Endothelial cell of umbilical vein (primary cell): Measurements from ENCODE around the gene NCOA6. TPM values are rescaled to one million over a fixed set of nuclear protein-coding genes. Genes with fewer than 3 reads are reported as not detected.

Experiments used
- BruUV-seq: library from RNA; stranded (reverse); fragments of 400-500 nt; replicated peaks from 2 replicates; lab custom pipeline; 2021; lab: Mats Ljungman, UMichigan
- CTCF ChIA-PET: fragments of 300-600, 350-600 bp; sonication (Branson Sonifier 250); formaldehyde crosslinking; loops from one replicate; lab custom pipeline; 2021; ENCODE audit warnings: antibody characterized with exemption, inconsistent platforms; lab: Charles Lee
- POLR2A ChIA-PET: fragments of 300-600, 350-600 bp; sonication (Branson Sonifier 250); formaldehyde crosslinking; loops from one replicate; lab custom pipeline; 2021; ENCODE audit warnings: antibody characterized with exemption, inconsistent platforms; lab: Charles Lee
- DNase-seq: peaks from one replicate; pipeline ENCODE4 v3.0.0-alpha.2; 2011; ENCODE audit warnings: low read depth, low spot score
- FAIRE-seq: peaks from 2 replicates; lab custom pipeline; 2011; peaks lifted over from hg19 to GRCh38; lab: Jason Lieb, UNC
- H2AFZ ChIP-seq: 2 replicates; pipeline ENCODE4 v1.6.0; 2012; ENCODE audit warnings: low read depth, low read length, control low read depth, inconsistent platforms
- H3K27ac ChIP-seq: 2 replicates; pipeline ENCODE4 v1.5.1; 2011; ENCODE audit warnings: low read depth, mild to moderate bottlenecking, control low read depth, low read length, moderate library complexity; ENCODE audit not compliant: insufficient read depth
- H3K27me3 ChIP-seq, 2 experiments: 2 replicates each; pipeline versions ENCODE4 v1.6.0 to v1.6.1; 2011; ENCODE audit warnings: low read length in 2 of 2, mixed read lengths in 1 of 2; ENCODE audit not compliant: control insufficient read depth in 2 of 2, insufficient read depth in 2 of 2
- H3K36me3 ChIP-seq, 2 experiments: 2 replicates in 1 of 2; 3 replicates in 1 of 2; pipeline ENCODE4 v1.5.1; 2011; ENCODE audit warnings: low read length in 2 of 2, mild to moderate bottlenecking in 1 of 2, moderate library complexity in 1 of 2; ENCODE audit not compliant: control insufficient read depth in 2 of 2, insufficient read depth in 2 of 2; ENCODE audit errors: extremely low read depth in 1 of 2
- H3K4me1 ChIP-seq: 3 replicates; pipeline ENCODE4 v1.5.1; 2011; ENCODE audit warnings: mild to moderate bottlenecking, low read length; ENCODE audit not compliant: control insufficient read depth, insufficient read depth; ENCODE audit errors: extremely low read depth
- H3K4me2 ChIP-seq: 2 replicates; pipeline ENCODE4 v1.6.1; 2011; ENCODE audit warnings: low read length, control low read depth, mixed read lengths; ENCODE audit not compliant: insufficient read depth
- H3K4me3 ChIP-seq, 3 experiments: fragments of 200-600 bp in 1 of 3; sonication (generic), shearing (Covaris generic) in 1 of 3; replicated peaks in 1 of 3; 2 replicates each; pipeline ENCODE4 v1.5.1; 2011 to 2016; ENCODE audit warnings: control low read depth in 3 of 3, low read length in 3 of 3, mild to moderate bottlenecking in 2 of 3, inconsistent platforms in 1 of 3, low read depth in 1 of 3, moderate library complexity in 1 of 3; ENCODE audit not compliant: insufficient read depth in 1 of 3
- H3K79me2 ChIP-seq: 2 replicates; pipeline ENCODE4 v1.6.0; 2012; ENCODE audit warnings: low read length, inconsistent platforms; ENCODE audit not compliant: control insufficient read depth, insufficient read depth
- H3K9ac ChIP-seq: replicated peaks from 2 replicates; pipeline ENCODE3; 2011; ENCODE audit warnings: low read length, control low read depth; ENCODE audit not compliant: insufficient read depth; ENCODE audit errors: extremely low read depth
- H3K9me1 ChIP-seq: replicated peaks from 3 replicates; pipeline ENCODE4 v1.6.0; 2011; ENCODE audit warnings: mild to moderate bottlenecking, low read length; ENCODE audit not compliant: control insufficient read depth, insufficient read depth; ENCODE audit errors: extremely low read depth
- H3K9me3 ChIP-seq: replicated peaks from 2 replicates; pipeline ENCODE4 v1.5.1; 2012; ENCODE audit warnings: low read length, inconsistent platforms; ENCODE audit not compliant: control insufficient read depth, insufficient read depth
- H4K20me1 ChIP-seq: replicated peaks from 2 replicates; pipeline ENCODE3; 2011; ENCODE audit warnings: mild to moderate bottlenecking, low read length; ENCODE audit not compliant: control insufficient read depth, insufficient read depth; ENCODE audit errors: extremely low read depth
- EZH2 ChIP-seq: IDR thresholded peaks from 2 replicates; pipeline ENCODE4 v1.6.1; 2012; ENCODE audit warnings: borderline replicate concordance, low read depth, mild to moderate bottlenecking, moderate library complexity, low read length, inconsistent platforms; ENCODE audit not compliant: severe bottlenecking
- JUN ChIP-seq: IDR thresholded peaks from 2 replicates; pipeline ENCODE4 v1.6.1; 2011; ENCODE audit warnings: borderline replicate concordance, low read depth; ENCODE audit not compliant: insufficient read length, insufficient read depth
- POLR2A ChIP-seq: IDR thresholded peaks from 2 replicates; pipeline ENCODE4 v1.6.1; 2012; ENCODE audit warnings: low read depth, mild to moderate bottlenecking, control low read depth, low read length
- POLR2AphosphoS5 ChIP-seq: IDR thresholded peaks from 2 replicates; pipeline ENCODE4 v1.6.1; 2012; ENCODE audit warnings: low read depth, mild to moderate bottlenecking, control low read depth, low read length, moderate library complexity; ENCODE audit not compliant: insufficient read depth
- dilution Hi-C: fragments of 300-500 bp; cut with MboI; formaldehyde crosslinking; loops from one replicate; pipeline ENCODE4 v1.15.0; 2019; ENCODE audit warnings: low sequenced_read_pairs; ENCODE audit not compliant: extremely low pct_ligation_motif_present
- intact Hi-C: fragments of 100-400 bp; cut with micrococcal nuclease; formaldehyde crosslinking; loops from one replicate; pipeline ENCODE4 v1.10.0; 2022
- polyA plus RNA-seq, 4 experiments: library from polyadenylated mRNA; depleted of rRNA in 3 of 4; stranded (reverse) in 3 of 4; unstranded in 1 of 4; fragments of >200 nt; gene quantifications; 2 replicates each; pipeline versions ENCODE4 v1.2.1 to v1.2.3, GENCODE V29; 2011 to 2012; ENCODE audit warnings: missing spikeins in 1 of 4
- total RNA-seq: library from RNA; stranded (reverse); gene quantifications from 2 replicates; pipeline ENCODE4 v1.2.3, GENCODE V29; 2021
- TF ChIP-seq, protein P1 (sequence below), 2 donors: IDR thresholded peaks; 1 replicate in 1 of 2; 2 replicates in 1 of 2; pipeline ENCODE4 v1.5.1; 2011; ENCODE audit warnings: low read length in 2 of 2, mild to moderate bottlenecking in 2 of 2, moderate library complexity in 2 of 2, control low read depth in 1 of 2, inconsistent platforms in 1 of 2, low read depth in 1 of 2; ENCODE audit not compliant: insufficient read depth in 1 of 2; ENCODE audit errors: extremely low read depth in 1 of 2
- TF ChIP-seq, protein P2 (sequence below): IDR thresholded peaks from 2 replicates; pipeline ENCODE4 v1.6.1; 2011; ENCODE audit not compliant: insufficient read depth, insufficient read length

NCOA6 gene
- total and polyA plus RNA-seq, 2 donors (not counting 3 experiments of a cell fraction or from before 2014, with no cell fraction given), result 16.9 to 26.7 TPM

DNA sequence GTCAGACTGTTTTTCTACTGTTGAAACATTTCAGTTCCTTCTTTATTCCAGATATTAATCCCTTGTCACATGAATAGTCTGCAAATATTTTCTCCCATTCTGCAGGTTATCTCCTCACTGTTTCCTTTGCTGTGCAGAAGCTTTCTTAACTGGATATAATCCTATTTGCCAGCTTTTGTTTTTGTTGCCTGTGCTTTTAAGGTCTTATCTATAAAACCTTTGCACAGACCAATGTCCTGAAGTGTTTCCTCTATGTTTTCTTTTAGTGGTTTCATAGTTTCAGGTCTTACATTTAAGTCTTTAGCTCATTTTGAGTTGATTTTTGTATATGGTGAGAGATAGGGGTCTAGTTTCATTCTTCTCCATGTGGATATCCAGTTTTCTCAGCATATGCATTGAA is 19.2 kb downstream of the NCOA6 start:
- Histone ChIP-seq H2AFZ (no peak overlapping the region), H3K4me2 (no peak overlapping the region), H3K27ac (no peak overlapping the region), H3K4me1 (no peaks in the 10 kb centered on the region), H3K9me1 (no peaks in the 10 kb centered on the region), H3K27me3 (no peaks in the 10 kb centered on the region), H3K79me2 (peaks cover 49% of the 10 kb centered on the region), H4K20me1 (no peaks in the 10 kb centered on the region), H3K4me3 (no peak overlapping the region), H3K36me3 (no peaks in the 10 kb centered on the region), H3K9me3 (no peaks in the 10 kb centered on the region), H3K9ac (no peak overlapping the region)
- intact Hi-C loops, result no loop called here
- DNase-seq (peak; percentile 14), FAIRE-seq (no peak)
- ChIA-PET POLR2A (no interaction called here), CTCF (interaction anchor here (1.0 to 1.1 kb wide), 2 partner anchors 9 to 37 kb away, joined by 3 to 5 read pairs; no protein-coding TSS in a partner anchor)
- dilution Hi-C loops, result no loop called here
- TF ChIP-seq, protein P1, sequence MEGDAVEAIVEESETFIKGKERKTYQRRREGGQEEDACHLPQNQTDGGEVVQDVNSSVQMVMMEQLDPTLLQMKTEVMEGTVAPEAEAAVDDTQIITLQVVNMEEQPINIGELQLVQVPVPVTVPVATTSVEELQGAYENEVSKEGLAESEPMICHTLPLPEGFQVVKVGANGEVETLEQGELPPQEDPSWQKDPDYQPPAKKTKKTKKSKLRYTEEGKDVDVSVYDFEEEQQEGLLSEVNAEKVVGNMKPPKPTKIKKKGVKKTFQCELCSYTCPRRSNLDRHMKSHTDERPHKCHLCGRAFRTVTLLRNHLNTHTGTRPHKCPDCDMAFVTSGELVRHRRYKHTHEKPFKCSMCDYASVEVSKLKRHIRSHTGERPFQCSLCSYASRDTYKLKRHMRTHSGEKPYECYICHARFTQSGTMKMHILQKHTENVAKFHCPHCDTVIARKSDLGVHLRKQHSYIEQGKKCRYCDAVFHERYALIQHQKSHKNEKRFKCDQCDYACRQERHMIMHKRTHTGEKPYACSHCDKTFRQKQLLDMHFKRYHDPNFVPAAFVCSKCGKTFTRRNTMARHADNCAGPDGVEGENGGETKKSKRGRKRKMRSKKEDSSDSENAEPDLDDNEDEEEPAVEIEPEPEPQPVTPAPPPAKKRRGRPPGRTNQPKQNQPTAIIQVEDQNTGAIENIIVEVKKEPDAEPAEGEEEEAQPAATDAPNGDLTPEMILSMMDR (IDR thresholded peaks at IDR 0.05; ENCODE audit: extremely low read depth in 1 of 2, insufficient read depth in 1 of 2, low read depth in 1 of 2, low read length in 2 of 2), result no peak
- TF ChIP-seq, protein P2, sequence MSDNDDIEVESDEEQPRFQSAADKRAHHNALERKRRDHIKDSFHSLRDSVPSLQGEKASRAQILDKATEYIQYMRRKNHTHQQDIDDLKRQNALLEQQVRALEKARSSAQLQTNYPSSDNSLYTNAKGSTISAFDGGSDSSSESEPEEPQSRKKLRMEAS, result no peak
- TF ChIP-seq POLR2A, result no peak
- no TSS peak for BruUV-seq

DNA sequence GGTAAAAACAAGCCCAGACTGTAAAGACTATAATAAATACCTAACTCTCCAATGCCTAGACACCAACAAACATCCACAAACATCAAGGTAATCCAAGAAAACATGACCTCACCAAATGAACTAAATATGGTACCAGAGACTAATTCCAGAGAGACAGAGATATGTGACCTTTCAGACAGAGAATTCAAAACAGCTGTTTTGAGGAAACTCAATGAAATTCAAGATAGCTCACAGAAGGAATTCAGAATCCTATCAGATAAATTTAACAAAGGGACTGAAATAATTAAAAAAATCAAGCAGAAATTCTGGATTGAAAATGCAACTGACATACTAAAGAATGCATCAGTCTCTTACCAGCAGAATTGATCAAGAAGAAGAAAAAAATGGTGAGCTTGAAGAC is 26.6 kb downstream of the NCOA6 start:
- Histone ChIP-seq H3K9ac (no peak overlapping the region), H3K36me3 (no peaks in the 10 kb centered on the region), H3K79me2 (peaks cover 71% of the 10 kb centered on the region), H3K4me2 (no peak overlapping the region), H3K9me3 (no peaks in the 10 kb centered on the region), H3K27ac (no peak overlapping the region), H3K4me1 (no peaks in the 10 kb centered on the region), H4K20me1 (no peaks in the 10 kb centered on the region), H3K9me1 (no peaks in the 10 kb centered on the region), H3K27me3 (no peaks in the 10 kb centered on the region), H2AFZ (no peak overlapping the region), H3K4me3 (no peak overlapping the region)
- POLR2A ChIA-PET, result no interaction called here
- FAIRE-seq (no peak), DNase-seq (no peak)
- CTCF ChIA-PET, result no interaction called here
- intact Hi-C loops, result no loop called here
- dilution Hi-C loops, result no loop called here
- no TSS peak for BruUV-seq
- TF ChIP-seq EZH2, result no peak
- TF ChIP-seq POLR2AphosphoS5, result no peak
- TF ChIP-seq JUN, result no peak
- no peak for TF ChIP-seq POLR2A
- TF ChIP-seq, protein P2, result no peak
